A673 (cell line): ENCODE measurements around the gene DLX4. TPM values are rescaled to one million over a fixed set of nuclear protein-coding genes. Genes with fewer than 3 reads are reported as not detected.

Experiments used
- BruUV-seq: library from RNA; stranded (reverse); fragments of 400-500 nt; replicated peaks from 2 replicates; lab custom pipeline; 2021; lab: Mats Ljungman, UMichigan
- CTCF ChIA-PET: fragments of 300-600 bp; sonication (Branson Sonifier 250); formaldehyde crosslinking; loops from one replicate; lab custom pipeline; 2022; ENCODE audit warnings: antibody characterized with exemption; lab: Charles Lee
- POLR2A ChIA-PET: fragments of 300-600 bp; sonication (Branson Sonifier 250); formaldehyde crosslinking; loops from one replicate; lab custom pipeline; 2022; ENCODE audit warnings: antibody characterized with exemption; ENCODE audit not compliant: low non-redundant PET; lab: Charles Lee
- DNase-seq: peaks from one replicate; pipeline ENCODE4 v3.0.0-alpha.2; 2015; ENCODE audit warnings: low spot score
- H3K27ac ChIP-seq: fragments of 200-600 bp; sonication (generic); 2 replicates; pipeline ENCODE4 v1.5.1; 2016; ENCODE audit warnings: mixed run types, low read depth, mild to moderate bottlenecking, mixed read lengths, antibody characterized with exemption, low read length; ENCODE audit not compliant: poor library complexity, severe bottlenecking
- H3K27me3 ChIP-seq: fragments of 200-600 bp; sonication (generic); replicated peaks from 2 replicates; pipeline ENCODE4 v1.6.1; 2017; ENCODE audit warnings: mixed run types, low read depth, mild to moderate bottlenecking, mixed read lengths, antibody characterized with exemption, low read length; ENCODE audit not compliant: insufficient read depth, poor library complexity
- H3K36me3 ChIP-seq: fragments of 200-600 bp; sonication (generic); 2 replicates; pipeline ENCODE4 v1.6.1; 2016; ENCODE audit warnings: mixed run types, mild to moderate bottlenecking, mixed read lengths, antibody characterized with exemption, low read length; ENCODE audit not compliant: insufficient read depth, poor library complexity, severe bottlenecking
- H3K4me1 ChIP-seq: fragments of 200-600 bp; sonication (generic); 2 replicates; pipeline ENCODE4 v1.6.1; 2017; ENCODE audit warnings: mixed run types, mild to moderate bottlenecking, mixed read lengths, antibody characterized with exemption, low read length; ENCODE audit not compliant: insufficient read depth, poor library complexity, severe bottlenecking
- H3K4me3 ChIP-seq: fragments of 200-600 bp; sonication (generic); 2 replicates; pipeline ENCODE4 v1.5.1; 2016; ENCODE audit warnings: low read depth, mixed run types, mild to moderate bottlenecking, mixed read lengths, low read length; ENCODE audit not compliant: poor library complexity, severe bottlenecking
- H3K9me3 ChIP-seq: fragments of 200-600 bp; sonication (generic); 2 replicates; pipeline ENCODE4 v1.6.1; 2016; ENCODE audit warnings: mixed run types, low read depth, mild to moderate bottlenecking, mixed read lengths, antibody characterized with exemption, low read length; ENCODE audit not compliant: poor library complexity, severe bottlenecking
- EZH2 ChIP-seq: fragments of 200-600 bp; sonication (generic); IDR thresholded peaks from 2 replicates; pipeline ENCODE4 v1.6.1; 2017; ENCODE audit warnings: borderline replicate concordance, low read depth, mild to moderate bottlenecking, mixed read lengths, antibody characterized with exemption, low read length; ENCODE audit not compliant: poor library complexity, severe bottlenecking
- intact Hi-C: fragments of 100-400 bp; cut with micrococcal nuclease; formaldehyde crosslinking; loops from one replicate; pipeline ENCODE4 v1.10.0; 2022; ENCODE audit not compliant: unreplicated experiment
- total RNA-seq: library from RNA; stranded (reverse); gene quantifications from 2 replicates; pipeline ENCODE4 v1.2.3, GENCODE V29; 2021
- TF ChIP-seq, protein P1 (sequence below): fragments of 300-800, 200-600 bp; sonication (generic); conservative IDR thresholded peaks from 2 replicates; pipeline ENCODE4 v1.5.1; 2017; ENCODE audit warnings: low read depth, mild to moderate bottlenecking, antibody characterized with exemption, low read length, moderate library complexity, mixed read lengths

The DLX4 gene
- total RNA-seq, 1 experiment from 2014 or later, result 0.82 TPM

DNA sequence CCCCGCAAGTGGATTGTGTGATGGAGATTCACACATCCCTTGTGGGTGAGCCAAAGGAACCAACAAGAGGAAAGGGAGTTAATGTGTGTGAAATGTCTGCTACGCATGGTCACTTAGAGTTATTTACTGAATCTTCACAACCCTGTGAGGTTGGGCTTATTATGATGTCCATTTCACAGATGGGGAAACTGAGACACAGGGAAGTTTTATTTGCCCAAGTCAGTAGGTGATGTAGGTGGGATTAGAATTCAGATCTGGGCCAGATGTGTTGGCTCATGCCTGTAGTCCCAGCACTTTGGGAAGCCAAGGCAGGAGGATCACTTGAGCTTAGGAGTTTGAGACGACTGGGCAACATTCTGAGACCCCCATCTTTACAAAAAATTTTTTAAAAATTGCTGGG, 11.6 kb upstream of the DLX4 start:
- DNase-seq, result no peak
- POLR2A ChIA-PET, result no interaction called here
- H3K4me3 ChIP-seq, result no peak overlapping the region
- H3K9me3 ChIP-seq, result no peaks in the 10 kb centered on the region
- peaks cover 2% of the 10 kb centered on the region for H3K27me3 ChIP-seq
- no peak for TF ChIP-seq EZH2
- TF ChIP-seq, protein P1, sequence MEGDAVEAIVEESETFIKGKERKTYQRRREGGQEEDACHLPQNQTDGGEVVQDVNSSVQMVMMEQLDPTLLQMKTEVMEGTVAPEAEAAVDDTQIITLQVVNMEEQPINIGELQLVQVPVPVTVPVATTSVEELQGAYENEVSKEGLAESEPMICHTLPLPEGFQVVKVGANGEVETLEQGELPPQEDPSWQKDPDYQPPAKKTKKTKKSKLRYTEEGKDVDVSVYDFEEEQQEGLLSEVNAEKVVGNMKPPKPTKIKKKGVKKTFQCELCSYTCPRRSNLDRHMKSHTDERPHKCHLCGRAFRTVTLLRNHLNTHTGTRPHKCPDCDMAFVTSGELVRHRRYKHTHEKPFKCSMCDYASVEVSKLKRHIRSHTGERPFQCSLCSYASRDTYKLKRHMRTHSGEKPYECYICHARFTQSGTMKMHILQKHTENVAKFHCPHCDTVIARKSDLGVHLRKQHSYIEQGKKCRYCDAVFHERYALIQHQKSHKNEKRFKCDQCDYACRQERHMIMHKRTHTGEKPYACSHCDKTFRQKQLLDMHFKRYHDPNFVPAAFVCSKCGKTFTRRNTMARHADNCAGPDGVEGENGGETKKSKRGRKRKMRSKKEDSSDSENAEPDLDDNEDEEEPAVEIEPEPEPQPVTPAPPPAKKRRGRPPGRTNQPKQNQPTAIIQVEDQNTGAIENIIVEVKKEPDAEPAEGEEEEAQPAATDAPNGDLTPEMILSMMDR, result no peak
- no peak overlapping the region for H3K27ac ChIP-seq
- H3K4me1 ChIP-seq, result no peaks in the 10 kb centered on the region
- CTCF ChIA-PET, result no interaction called here
- no peaks in the 10 kb centered on the region for H3K36me3 ChIP-seq
- no TSS peak for BruUV-seq
- intact Hi-C loops, result no loop called here

DNA sequence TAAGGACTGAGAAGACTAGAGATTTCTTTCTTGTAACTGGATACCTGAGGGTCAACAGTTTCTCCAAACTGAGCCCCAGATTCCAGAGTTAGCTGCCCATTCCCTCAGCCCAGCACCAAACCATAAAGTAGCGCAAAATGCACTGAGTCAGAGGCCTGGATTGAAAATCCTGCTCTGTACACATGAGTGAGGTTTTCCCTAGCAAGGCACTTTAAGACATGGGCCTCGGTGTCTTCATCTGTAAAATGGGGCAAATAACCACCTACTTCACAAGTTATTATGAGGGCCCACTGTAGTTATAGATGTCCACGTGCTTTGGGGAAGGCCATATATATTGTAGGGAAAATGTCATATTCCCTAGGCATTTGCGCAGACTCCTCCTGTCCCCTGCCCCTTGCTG, 10.3 kb upstream of the DLX4 start:
- no peaks in the 10 kb centered on the region for H3K36me3 ChIP-seq
- CTCF ChIA-PET, result no interaction called here
- intact Hi-C loops, result no loop called here
- H3K27me3 ChIP-seq, result peaks cover 16% of the 10 kb centered on the region
- DNase-seq, result no peak
- no peak overlapping the region for H3K4me3 ChIP-seq
- no peak overlapping the region for H3K27ac ChIP-seq
- peaks cover 5% of the 10 kb centered on the region for H3K4me1 ChIP-seq
- POLR2A ChIA-PET, result no interaction called here
- BruUV-seq, result no TSS peak
- H3K9me3 ChIP-seq, result no peaks in the 10 kb centered on the region
- TF ChIP-seq EZH2, result no peak
- TF ChIP-seq, protein P1, result no peak

DNA sequence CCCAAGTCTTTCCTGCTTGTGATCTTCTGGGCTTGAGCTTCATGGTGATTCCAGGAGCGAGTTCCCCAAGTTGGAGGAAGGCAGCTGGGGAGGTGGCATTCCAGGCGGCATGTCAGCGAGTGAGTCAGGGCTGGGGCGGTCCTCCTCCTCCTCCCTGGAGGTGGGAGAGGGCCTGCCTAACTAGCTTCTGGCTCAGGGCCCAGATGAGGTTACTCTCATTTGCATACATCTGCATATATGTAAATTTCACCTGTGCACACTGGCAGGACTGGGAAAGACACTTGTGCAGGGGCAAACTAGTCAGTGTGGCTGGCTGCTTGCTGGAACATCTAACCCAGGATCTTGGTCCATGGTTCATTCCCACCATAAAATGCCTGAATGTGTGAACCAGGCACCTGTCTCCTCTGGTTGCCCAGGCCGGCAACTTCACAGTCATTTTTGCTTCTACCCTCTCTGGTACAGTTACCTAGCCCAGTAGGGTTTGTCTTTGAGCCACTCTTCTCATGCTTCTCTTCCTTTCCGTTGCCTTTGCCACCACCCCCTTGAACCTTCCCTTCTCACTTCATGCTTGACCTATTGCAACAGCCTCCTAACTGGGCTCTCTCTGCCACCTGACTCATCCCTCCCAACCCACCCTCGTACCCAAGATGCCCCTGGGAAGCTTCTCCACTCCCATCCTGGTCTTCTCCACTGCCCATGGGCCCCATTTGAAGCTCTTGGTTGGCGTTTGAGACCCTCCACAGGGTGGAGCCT, 9.6 kb upstream of the DLX4 start:
- no peak overlapping the region for H3K4me3 ChIP-seq
- H3K4me1 ChIP-seq, result peaks cover 10% of the 10 kb centered on the region
- POLR2A ChIA-PET, result no interaction called here
- CTCF ChIA-PET, result no interaction called here
- peaks cover 22% of the 10 kb centered on the region for H3K27me3 ChIP-seq
- no peak for DNase-seq
- H3K9me3 ChIP-seq, result no peaks in the 10 kb centered on the region
- no peaks in the 10 kb centered on the region for H3K36me3 ChIP-seq
- no peak overlapping the region for H3K27ac ChIP-seq
- intact Hi-C loops, result no loop called here
- TF ChIP-seq EZH2, result no peak
- TF ChIP-seq, protein P1, result no peak
- BruUV-seq, result no TSS peak
